ENCODE data around the gene CDHR2. TPM values are rescaled to one million over a fixed set of nuclear protein-coding genes. Genes with fewer than 3 reads are reported as not detected.

CDHR2 gene
- total and polyA plus RNA-seq, 2 of the 13 experiments (the other 11 are each of a cell fraction or from before 2014, with no cell fraction given), result 17.9 to 20.9 TPM

DNA sequence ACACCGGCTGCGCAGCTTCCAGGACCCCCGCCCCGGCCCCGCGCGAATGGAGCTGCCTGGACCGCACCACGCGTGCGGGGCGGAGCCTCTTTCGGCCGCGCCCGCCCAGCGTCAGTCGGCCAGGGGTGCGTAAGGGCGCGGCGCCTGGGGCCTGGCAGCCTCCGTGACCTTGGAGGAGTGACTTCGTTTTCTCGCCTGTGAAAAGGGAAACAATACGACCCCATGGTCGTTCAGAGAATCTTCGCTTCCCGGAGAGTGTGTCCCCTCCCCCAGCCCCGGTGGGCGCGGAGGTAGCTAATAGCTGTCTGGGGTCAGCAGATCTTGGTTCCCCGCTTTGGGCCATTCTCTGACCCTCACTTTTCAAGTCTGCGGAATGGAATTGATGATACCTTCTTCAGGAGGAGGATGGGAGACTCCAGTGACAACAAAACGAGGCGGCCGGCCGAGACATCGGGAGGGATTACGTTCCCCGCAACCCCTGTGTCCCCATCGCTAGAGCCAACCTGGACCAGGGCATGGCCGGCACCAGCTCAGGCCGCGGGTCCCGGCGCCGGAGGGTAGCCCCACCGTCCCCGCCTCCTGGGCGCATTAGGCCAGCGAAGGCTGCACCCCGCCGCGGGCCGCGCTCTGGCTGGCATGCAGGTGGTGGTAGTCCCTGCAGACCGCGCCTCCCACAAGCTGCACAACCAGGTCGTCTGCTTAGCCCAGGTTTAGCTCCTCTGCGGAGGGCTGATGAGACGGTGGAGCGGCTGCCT is 5.5 kb upstream of the CDHR2 start:
- H3K4me1 ChIP-seq (ENCODE audit: insufficient read depth, low read length), result peaks cover 86% of the 10 kb centered on the region
- peak overlapping the region; percentile 74 for H3K9ac ChIP-seq (ENCODE audit: insufficient read depth, low read depth, low read length)
- FAIRE-seq, result no peak
- H3K4me2 ChIP-seq (ENCODE audit: low read depth, low read length), result peak overlapping the region; percentile 93
- WGBS (ENCODE audit: low lambda C conversion rate), result 0% methylated on average over 7 of the region's 63 CpGs
- no peak for DNase-seq (ENCODE audit: low spot score)
- no peaks in the 10 kb centered on the region for H3K79me2 ChIP-seq (ENCODE audit: insufficient read depth, low read length)
- no peaks in the 10 kb centered on the region for H3K36me3 ChIP-seq (replicated peaks in 1 of 2; ENCODE audit: control insufficient read depth in 1 of 2, insufficient read depth in 2 of 2, low read length in 2 of 2)
- in situ Hi-C loops (cut with HindIII; ENCODE audit: extremely low pct_ligation_motif_present, low pct_unique_long_range_greater_than_20kb) (loop anchor here (25.0 kb wide), 1 partner anchor 819 kb away; the partner anchor contains the start of genes LMAN2 and RGS14), intact Hi-C loops (cut with micrococcal nuclease; ENCODE audit: unreplicated experiment) (no loop called here)
- ATAC-seq, result peak; percentile 39
- H4K20me1 ChIP-seq (ENCODE audit: insufficient read depth, low read length), result no peaks in the 10 kb centered on the region
- H3K4me3 ChIP-seq (replicated peaks in 1 of 3; ENCODE audit: insufficient read depth in 1 of 3, low read depth in 2 of 3, low read length in 3 of 3), result peak overlapping the region; percentile 66 to 77 (median 72)
- POLR2A ChIA-PET, result interaction anchor here (1.2 to 9.7 kb wide), 6 partner anchors 7 to 543 kb away, joined by 3 to 212 read pairs (median 4); partner anchors contain the start of genes CLTB, FAF2, FGFR4 and HIGD2A
- no TSS peak for BruUV-seq (replicated peaks)
- H3K9me3 ChIP-seq (ENCODE audit: low read length), result no peaks in the 10 kb centered on the region
- H2AFZ ChIP-seq (ENCODE audit: low read length), result peak overlapping the region; percentile 62
- no peak overlapping the region for H3K27ac ChIP-seq (ENCODE audit: extremely low read length, insufficient read depth, low read length)
- CTCF ChIA-PET (ENCODE audit: low intra/inter-chr PET ratio, low total read pairs), result no interaction called here
- H3K27me3 ChIP-seq (ENCODE audit: control insufficient read depth in 1 of 2, insufficient read depth in 2 of 2, low read length in 2 of 2), result no peaks in the 10 kb centered on the region
- TF ChIP-seq HNRNPL (IDR thresholded peaks at IDR 0.05; ENCODE audit: low read depth, low read length) (0 out of 2 replicates have a peak, but pooled peaks have one; percentile 46), KDM5A (IDR thresholded peaks at IDR 0.05; ENCODE audit: borderline replicate concordance, low read length) (no peak), HDAC1 (CRISPR knock-in tag; IDR thresholded peaks at IDR 0.05) (peak; percentile 42; the same call in 1 of the 2 replicates), KDM2A (CRISPR knock-in tag; IDR thresholded peaks at IDR 0.05; ENCODE audit: borderline replicate concordance, low read depth) (peak; percentile 43; the same call in 1 of the 2 replicates), SP1 (IDR thresholded peaks at IDR 0.05) (no peak), SP1 (CRISPR knock-in tag; IDR thresholded peaks at IDR 0.05) (0 out of 2 replicates have a peak, but pooled peaks have one; percentile 35), SP4 (CRISPR knock-in tag; IDR thresholded peaks at IDR 0.05) (peak; percentile 19; the same call in 1 of the 2 replicates), CC2D1A (CRISPR knock-in tag; IDR thresholded peaks at IDR 0.05) (no peak), SAP130 (CRISPR knock-in tag; IDR thresholded peaks at IDR 0.05; ENCODE audit: low read depth) (peak; percentile 39), ATF7-NPFF (CRISPR knock-in tag; IDR thresholded peaks at IDR 0.05; ENCODE audit: low read depth) (0 out of 2 replicates have a peak, but pooled peaks have one; percentile 44), GABPB1 (CRISPR knock-in tag; IDR thresholded peaks at IDR 0.05) (peak; percentile 16; the same call in 1 of the 2 replicates), RBFOX2 (IDR thresholded peaks at IDR 0.05; ENCODE audit: low read depth, low read length) (peak; percentile 60), NRL (CRISPR knock-in tag; IDR thresholded peaks at IDR 0.05; ENCODE audit: borderline replicate concordance) (peak; percentile 29; the same call in 1 of the 2 replicates), KLF6 (CRISPR knock-in tag; IDR thresholded peaks at IDR 0.05) (0 out of 2 replicates have a peak, but pooled peaks have one; percentile 34), SAFB2 (CRISPR knock-in tag; IDR thresholded peaks at IDR 0.05; ENCODE audit: borderline replicate concordance, low read depth) (no peak), HDAC6 (IDR thresholded peaks at IDR 0.05; ENCODE audit: low read depth, low read length) (no peak), SP2 (CRISPR knock-in tag; IDR thresholded peaks at IDR 0.05) (no peak)
- TF ChIP-seq, protein P1, sequence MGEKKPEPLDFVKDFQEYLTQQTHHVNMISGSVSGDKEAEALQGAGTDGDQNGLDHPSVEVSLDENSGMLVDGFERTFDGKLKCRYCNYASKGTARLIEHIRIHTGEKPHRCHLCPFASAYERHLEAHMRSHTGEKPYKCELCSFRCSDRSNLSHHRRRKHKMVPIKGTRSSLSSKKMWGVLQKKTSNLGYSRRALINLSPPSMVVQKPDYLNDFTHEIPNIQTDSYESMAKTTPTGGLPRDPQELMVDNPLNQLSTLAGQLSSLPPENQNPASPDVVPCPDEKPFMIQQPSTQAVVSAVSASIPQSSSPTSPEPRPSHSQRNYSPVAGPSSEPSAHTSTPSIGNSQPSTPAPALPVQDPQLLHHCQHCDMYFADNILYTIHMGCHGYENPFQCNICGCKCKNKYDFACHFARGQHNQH (CRISPR knock-in tag; IDR thresholded peaks at IDR 0.05), result 0 out of 2 replicates have a peak, but pooled peaks have one; percentile 23
- TF ChIP-seq, protein P2, sequence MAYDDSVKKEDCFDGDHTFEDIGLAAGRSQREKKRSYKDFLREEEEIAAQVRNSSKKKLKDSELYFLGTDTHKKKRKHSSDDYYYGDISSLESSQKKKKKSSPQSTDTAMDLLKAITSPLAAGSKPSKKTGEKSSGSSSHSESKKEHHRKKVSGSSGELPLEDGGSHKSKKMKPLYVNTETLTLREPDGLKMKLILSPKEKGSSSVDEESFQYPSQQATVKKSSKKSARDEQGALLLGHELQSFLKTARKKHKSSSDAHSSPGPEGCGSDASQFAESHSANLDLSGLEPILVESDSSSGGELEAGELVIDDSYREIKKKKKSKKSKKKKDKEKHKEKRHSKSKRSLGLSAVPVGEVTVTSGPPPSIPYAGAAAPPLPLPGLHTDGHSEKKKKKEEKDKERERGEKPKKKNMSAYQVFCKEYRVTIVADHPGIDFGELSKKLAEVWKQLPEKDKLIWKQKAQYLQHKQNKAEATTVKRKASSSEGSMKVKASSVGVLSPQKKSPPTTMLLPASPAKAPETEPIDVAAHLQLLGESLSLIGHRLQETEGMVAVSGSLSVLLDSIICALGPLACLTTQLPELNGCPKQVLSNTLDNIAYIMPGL (CRISPR knock-in tag; IDR thresholded peaks at IDR 0.05; ENCODE audit: borderline replicate concordance in 1 of 2, low read depth in 1 of 2), result peak in 1 of 2 experiments; percentile 42; a peak in 1 of 4 replicates
- TF ChIP-seq, protein P3, sequence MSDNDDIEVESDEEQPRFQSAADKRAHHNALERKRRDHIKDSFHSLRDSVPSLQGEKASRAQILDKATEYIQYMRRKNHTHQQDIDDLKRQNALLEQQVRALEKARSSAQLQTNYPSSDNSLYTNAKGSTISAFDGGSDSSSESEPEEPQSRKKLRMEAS (IDR thresholded peaks at IDR 0.05), result peak; percentile 40; the same call in 1 of the 2 replicates

Data from HepG2 (cell line).